ENCODE measurements around the gene CDK5.
"Not testable (repeated sequence)": the region's sequence is repeated elsewhere in the genome, so short reads cannot be mapped to it uniquely, and the experiment has no call there.

CDK5 gene

GRCh38 chr7:151058781-151059366, 1.2 kb upstream of the CDK5 start:
- peak; percentile 52 for DNase-seq (ENCODE audit: low read depth, low spot score)

- DNase-seq (ENCODE audit: low read depth, low spot score) = peak; percentile 100
These were observed 488 bp upstream of the CDK5 start for GRCh38 chr7:151057989-151058780.

- no peak for DNase-seq (ENCODE audit: low read depth, low spot score)
These were observed 811 bp downstream of the CDK5 start for GRCh38 chr7:151056666-151057505.

DNA sequence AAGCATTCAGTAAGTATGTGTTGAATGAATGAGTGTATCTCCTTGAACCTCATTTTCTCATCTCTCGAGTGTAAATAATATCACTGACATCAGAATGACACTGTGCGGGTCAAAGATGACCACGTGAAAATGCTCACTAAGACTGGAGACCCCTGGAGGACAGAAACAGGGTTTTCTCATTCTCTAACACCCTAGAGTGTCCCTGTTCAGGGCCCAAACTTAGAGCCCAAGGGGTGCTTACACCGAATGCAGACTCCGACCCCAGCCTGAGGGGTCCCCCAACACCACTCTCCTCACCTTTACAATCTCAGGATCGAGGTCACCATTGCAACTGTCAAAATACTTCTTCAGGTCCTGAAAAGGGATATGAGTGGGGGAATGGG, 1.4 kb downstream of the CDK5 start:
- no peak for DNase-seq (ENCODE audit: low read depth, low spot score)

DNA sequence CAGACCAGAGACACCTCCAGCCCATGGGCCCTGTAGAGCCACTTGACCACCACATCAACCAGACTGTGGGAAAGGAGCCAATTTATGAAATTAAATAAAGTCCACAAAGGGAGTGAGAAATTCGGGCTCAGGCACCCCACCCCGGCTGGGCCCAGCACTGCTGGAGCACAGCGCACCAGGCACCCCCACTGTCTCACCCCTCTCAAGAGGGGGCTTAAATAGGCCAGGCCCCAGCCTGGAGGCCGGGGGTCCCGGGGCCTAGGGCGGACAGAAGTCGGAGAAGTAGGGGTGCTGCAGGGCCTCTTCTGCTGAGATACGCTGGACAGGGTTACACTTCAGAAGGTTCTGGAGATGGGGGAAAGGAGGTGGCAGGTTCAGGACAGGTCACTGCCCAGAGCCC, 3.9 kb downstream of the CDK5 start:
- no peak for DNase-seq (ENCODE audit: low read depth, low spot score)

GRCh38 chr7:151053096-151053495, 4.6 kb downstream of the CDK5 start:
- DNase-seq (ENCODE audit: low read depth, low spot score) = no peak

DNA sequence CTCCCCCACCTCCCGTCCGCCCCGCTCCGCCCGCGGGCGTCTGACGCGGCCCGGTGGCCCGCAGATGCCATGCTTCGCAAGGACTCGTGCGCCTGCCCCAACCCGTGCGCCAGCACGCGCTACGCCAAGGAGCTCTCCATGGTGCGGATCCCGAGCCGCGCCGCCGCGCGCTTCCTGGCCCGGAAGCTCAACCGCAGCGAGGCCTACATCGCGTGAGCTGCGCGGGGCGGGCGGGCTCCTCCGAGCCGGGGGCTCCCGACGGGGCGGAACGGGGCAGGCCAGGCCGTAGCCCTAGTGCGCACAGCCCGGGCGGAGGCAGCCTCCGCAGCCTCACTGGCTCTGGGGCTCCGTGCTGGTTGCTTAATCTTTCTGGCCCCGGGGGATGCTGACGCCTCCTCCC, 6.6 kb downstream of the CDK5 start:
- peak; percentile 91 for DNase-seq (ENCODE audit: low read depth, low spot score)

GRCh38 chr7:151048911-151049463, 8.7 kb downstream of the CDK5 start:
- no peak for DNase-seq (ENCODE audit: low read depth, low spot score)

DNA sequence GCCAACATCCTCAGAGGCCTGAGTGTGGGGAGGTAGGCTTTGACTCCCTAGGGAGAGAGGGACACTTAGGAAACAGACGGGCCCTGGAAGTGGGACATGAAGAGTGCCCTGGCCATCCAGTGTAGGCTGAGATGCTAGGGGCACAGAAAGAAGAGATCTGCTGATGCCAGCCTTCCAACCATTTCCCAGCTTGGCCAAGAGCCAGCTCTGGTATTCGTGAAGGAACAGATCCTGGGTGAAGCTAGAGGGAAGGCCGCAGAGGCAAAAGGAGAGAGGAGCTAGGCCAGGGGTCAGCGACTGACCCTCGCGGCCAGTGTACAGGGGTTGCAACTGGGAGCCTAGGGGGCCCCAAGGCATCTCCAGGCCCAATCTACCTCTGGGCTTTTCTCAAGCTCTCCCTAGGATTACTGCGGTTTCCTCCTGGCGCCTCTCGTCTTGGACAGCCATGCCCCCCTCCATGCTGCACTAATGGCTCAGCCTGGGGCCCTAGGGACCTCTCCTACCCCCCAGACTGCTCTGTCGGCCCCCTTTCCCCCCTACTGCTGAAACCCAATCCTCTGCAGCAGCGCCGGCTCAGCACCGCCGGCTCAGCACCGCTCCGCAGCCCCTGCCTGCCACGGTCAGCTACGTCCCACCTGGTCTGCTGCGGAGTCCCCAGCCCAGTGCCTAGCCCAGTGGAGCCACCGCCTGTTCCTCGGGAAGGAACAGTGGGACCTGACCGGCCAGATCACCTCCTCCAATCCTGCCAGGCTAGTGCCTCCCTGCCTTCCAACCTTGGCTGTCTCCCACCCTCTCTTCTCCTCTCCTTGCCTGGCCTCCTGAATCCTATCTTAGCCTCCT, 9.5 kb downstream of the CDK5 start, which contains the start of gene ASIC3:
ASIC3 (plus strand) TSS at position 556 of the 840 bp plus-strand sequence. CDS start 355 bp downstream, outside the sequence.
- no peak for DNase-seq (ENCODE audit: low read depth, low spot score)

DNA sequence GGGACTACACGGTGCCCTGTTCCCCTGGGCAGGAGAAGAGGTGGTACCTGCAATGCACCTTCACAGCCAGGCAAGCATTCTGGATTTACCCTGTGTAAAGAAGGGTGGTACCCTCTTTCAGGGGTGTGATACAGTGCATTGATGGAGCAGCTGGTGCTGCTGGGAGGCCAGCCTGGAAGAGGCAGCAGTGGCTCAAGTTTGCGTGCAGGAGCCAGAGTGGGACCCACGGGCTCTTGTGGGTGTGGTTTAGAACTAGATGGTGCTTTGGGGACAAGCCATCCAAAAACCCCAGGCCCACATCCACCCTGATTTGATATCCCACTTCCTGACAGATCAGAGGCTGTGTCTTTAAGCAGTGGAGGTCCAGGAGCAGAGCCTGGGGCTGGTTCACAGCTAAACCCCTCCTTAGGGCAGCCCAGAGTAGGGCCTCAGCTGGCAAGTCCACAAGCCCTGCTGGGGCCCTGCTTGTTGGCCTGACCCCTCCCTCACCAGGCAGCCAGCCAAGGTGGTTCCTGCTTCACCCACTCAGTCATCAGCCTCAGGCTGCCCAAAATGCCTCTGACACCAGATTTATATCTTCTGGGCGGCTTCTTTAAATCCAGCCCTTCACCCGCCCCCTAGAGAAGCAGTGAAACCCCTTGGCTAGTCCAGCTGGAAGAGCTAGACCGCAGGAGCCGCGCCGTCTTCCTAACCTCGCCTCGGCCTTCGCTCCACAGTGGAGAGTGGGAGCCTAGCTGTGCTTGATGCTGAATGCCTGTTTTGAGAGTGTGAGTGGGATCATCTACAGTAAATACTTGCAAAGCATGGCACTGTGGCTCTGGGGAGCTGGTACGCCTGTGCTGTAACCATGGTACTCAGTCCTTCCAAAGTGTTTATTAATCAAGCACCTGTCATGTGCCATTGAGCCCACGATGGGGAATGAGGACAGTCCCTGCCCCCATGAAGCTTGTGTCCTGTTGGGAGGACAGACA, 10.8 kb downstream of the CDK5 start:
- DNase-seq (ENCODE audit: low read depth, low spot score) = peak; percentile 59

DNA sequence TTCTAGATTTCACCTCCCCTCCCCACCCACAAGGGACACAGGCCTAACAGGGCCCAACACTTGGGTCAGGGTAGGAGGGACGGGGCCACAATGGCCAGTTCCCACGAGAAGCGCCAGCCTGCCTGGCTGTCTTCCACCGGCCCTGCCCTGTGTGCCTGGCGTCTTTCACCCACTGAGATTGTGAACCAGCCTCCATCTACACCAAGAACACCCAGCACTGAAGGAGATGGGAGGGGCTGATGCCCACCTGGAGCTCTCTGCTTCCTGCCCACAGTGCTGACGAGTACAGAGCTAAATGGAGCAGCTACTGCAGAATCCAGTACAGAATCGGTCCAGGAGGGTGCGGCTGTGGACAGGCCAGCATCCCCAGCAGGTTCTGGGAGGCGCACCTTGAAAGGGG, 11.7 kb downstream of the CDK5 start:
- DNase-seq (ENCODE audit: low read depth, low spot score) = no peak

DNA sequence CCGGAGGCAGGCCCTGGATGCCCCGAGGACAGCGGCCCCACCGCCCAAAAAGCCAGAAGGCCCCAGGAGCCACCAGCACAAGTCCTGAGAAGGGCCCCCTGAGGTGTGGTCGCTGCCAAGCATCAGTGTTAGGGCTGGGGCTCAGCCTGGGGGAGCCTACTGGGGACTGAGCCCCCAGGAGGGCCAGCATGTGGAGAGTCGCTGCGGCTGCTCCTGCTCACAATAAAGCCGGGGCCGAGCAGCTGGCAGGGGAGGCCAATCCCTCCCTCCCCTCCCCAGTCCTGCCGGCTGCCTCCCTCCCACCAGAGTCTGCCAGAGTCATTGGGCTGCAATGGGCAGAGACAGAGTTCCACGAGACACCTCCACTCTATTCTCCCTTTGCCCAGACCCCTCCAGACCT, 12.4 kb downstream of the CDK5 start:
- DNase-seq (ENCODE audit: low read depth, low spot score) = no peak

GRCh38 chr7:151043959-151044358, 13.7 kb downstream of the CDK5 start:
- no peak for DNase-seq (ENCODE audit: low read depth, low spot score)

DNA sequence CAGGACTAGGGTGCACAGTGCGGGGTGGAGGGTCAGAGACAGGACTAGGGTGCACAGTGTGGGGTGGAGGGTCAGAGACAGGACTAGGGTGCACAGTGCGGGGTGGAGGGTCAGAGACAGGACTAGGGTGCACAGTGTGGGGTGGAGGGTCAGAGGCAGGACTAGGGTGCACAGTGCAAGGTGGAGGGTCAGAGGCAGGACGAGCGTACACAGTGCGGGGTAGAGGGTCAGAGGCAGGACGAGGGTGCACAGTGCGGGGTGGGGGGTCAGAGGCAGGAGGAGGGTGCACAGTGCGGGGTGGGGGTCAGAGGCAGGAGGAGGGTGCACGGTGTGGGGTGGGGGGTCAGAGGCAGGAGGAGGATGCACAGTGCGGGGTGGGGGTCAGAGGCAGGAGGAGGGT, 14.2 kb downstream of the CDK5 start:
- not testable (repeated sequence) for DNase-seq (ENCODE audit: low read depth, low spot score)

DNA sequence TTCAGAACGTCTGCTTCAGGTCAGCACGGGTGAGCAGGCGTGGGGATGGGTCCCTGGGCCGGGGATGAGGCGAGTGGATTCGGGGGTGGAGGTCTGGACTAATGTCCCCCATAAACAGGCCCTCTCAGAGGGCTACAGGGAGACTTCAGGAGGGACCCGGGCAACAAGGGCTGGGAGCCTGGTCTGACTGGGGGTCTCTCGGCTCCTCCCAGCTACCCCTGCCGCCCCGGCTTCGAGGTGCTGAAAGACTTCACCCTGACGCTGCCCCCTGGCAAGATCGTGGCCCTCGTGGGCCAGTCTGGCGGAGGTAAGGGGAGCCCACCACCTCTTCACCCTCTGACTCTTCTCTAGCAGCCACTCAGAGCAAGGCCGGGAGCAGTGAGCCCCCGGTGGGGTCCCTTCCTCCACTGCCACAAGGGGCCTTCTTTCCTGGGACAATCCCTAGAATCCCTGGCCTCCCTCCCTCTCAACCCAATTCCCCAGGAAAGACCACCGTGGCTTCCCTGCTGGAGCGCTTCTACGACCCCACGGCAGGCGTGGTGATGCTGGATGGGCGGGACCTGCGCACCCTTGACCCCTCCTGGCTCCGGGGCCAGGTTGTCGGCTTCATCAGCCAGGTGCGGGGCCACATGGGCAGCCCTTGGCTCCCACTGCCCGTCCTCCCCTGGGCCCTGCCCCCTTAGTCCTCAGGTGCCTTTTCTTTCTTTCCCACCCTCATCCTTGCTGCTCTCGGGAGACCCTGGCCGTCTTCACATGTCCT, 16.9 kb downstream of the CDK5 start:
- no peak for DNase-seq (ENCODE audit: low read depth, low spot score)

DNA sequence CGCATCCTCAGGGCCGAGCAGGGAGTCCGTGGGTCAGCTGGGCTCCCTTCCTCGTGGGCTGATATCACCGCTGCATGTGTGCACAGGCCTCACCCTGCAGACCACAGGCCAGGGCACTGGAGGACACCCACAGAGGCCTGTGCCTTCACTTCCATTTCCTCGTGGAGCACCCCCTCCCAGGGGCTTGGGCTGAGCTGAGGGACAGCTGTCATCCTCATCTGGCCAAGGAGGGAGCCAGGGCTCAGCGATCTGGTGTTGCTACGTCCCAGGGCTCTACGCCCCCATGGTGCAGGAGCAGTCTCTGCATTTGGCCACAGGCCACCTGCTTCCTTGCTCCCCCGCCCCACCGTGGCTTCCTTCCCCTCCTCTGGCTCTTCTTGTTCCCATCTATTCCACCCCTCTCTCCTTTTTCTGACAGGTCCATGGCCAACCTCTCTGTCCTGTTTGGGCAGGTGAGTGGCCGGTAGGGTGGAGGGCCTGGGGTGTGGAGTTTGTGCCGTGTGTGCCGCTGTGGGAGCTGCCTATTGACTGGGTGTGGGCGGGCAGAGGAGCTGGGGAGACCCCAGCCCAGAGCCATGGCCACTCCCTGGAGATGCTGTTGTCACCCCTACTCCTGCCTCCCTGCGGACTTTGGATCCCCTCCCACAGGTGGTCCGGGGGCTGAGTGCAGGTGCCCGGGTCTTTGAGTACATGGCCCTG, 17.7 kb downstream of the CDK5 start:
- no peak for DNase-seq (ENCODE audit: low read depth, low spot score)

GRCh38 chr7:151038951-151039849, 18.5 kb downstream of the CDK5 start:
- DNase-seq (ENCODE audit: low read depth, low spot score) = peak; percentile 86

DNA sequence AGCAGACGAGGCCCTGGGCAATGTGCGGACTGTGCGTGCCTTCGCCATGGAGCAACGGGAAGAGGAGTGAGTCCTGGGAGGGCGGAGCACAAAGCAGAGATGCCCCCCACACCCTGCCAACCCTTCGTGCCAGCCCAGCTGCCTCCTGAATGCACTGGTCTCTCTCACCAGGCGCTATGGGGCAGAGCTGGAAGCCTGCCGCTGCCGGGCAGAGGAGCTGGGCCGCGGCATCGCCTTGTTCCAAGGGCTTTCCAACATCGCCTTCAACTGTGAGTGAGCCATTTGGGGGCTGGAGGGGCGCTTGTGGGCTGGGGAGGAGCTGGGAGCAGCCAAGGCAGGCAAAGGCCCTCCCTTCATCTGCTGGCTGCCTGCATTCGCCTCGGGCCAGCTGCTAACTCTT, 21.8 kb downstream of the CDK5 start:
- no peak for DNase-seq (ENCODE audit: low read depth, low spot score)
